Measurements from ENCODE around the gene MAP3K7. TPM values are rescaled to one million over a fixed set of nuclear protein-coding genes. Genes with fewer than 3 reads are reported as not detected.

MAP3K7 gene
- total and polyA plus RNA-seq, 2 experiments from 2014 or later, result 33.2 to 47.1 TPM

GRCh38 chr6:90547079-90547478, 39.8 kb downstream of the MAP3K7 start:
- no peak overlapping the region for H3K4me3 Mint-ChIP-seq
- no peaks in the 10 kb centered on the region for H3F3A ChIP-seq (replicated peaks; ENCODE audit: low read depth)
- H3K4me3 ChIP-seq, result no peak overlapping the region
- H3K9me2 ChIP-seq (ENCODE audit: insufficient read depth), result no peaks in the 10 kb centered on the region
- H3K27ac ChIP-seq (ENCODE audit: low read depth), result peak overlapping the region; percentile 7; the same call in 1 of the 2 replicates
- no peak overlapping the region for H3K4me2 ChIP-seq
- ATAC-seq (no peak), DNase-seq (ENCODE audit: low spot score) (no peak)
- TF ChIP-seq ZNF462 (CRISPR knock-in tag; IDR thresholded peaks at IDR 0.05), result no peak
- no peak for TF ChIP-seq ZNF331 (CRISPR knock-in tag; IDR thresholded peaks at IDR 0.05; ENCODE audit: low read depth)
- no peak for TF ChIP-seq CREB1 (CRISPR knock-in tag; IDR thresholded peaks at IDR 0.05; ENCODE audit: low read depth)
- TF ChIP-seq REST (IDR thresholded peaks at IDR 0.05; ENCODE audit: unreplicated experiment), result no peak
- TF ChIP-seq EZH2phosphoT487 (IDR thresholded peaks at IDR 0.05; ENCODE audit: unreplicated experiment), result no peak
- TF ChIP-seq NANOG (IDR thresholded peaks at IDR 0.05; ENCODE audit: borderline replicate concordance), result no peak
- H3K27ac Mint-ChIP-seq, result no peak overlapping the region
- no peaks in the 10 kb centered on the region for H3K79me2 ChIP-seq (replicated peaks; ENCODE audit: insufficient read depth)
- H4K20me1 ChIP-seq (replicated peaks; ENCODE audit: insufficient read depth), result no peaks in the 10 kb centered on the region
- H3K4me1 Mint-ChIP-seq, result no peaks in the 10 kb centered on the region
- H2AFZ ChIP-seq, result no peak overlapping the region
- H3K27me3 Mint-ChIP-seq (ENCODE audit: insufficient read depth, low read depth, poor library complexity), result no peaks in the 10 kb centered on the region
- peaks cover 26% of the 10 kb centered on the region; the same call in 1 of the 2 replicates for H3K36me3 ChIP-seq (ENCODE audit: insufficient read depth)
- no peaks in the 10 kb centered on the region for H3K27me3 ChIP-seq (ENCODE audit: insufficient read depth)
- H3K9me3 Mint-ChIP-seq, result no peaks in the 10 kb centered on the region
- no peaks in the 10 kb centered on the region for H3K4me1 ChIP-seq (ENCODE audit: insufficient read depth)
- H3K36me3 Mint-ChIP-seq (ENCODE audit: low read depth), result peaks cover 46% of the 10 kb centered on the region

Data from GM23338 (cell line).